Fibroblast of lung (primary cell): Measurements from ENCODE around the gene FAM107B. TPM values are rescaled to one million over a fixed set of nuclear protein-coding genes. Genes with fewer than 3 reads are reported as not detected.

Experiments
- DNase-seq, 2 donors: peaks; one replicate each; pipeline versions ENCODE4 v3.0.0 to v3.0.0-alpha.2; 2010; ENCODE audit warnings: low read depth in 2 of 2
- H2AFZ ChIP-seq: 2 replicates; pipeline ENCODE4 v1.5.1; 2012; ENCODE audit warnings: low read length, control low read depth, inconsistent platforms
- H3K27ac ChIP-seq: 2 replicates; pipeline ENCODE4 v1.5.1; 2011; ENCODE audit warnings: low read length, control low read depth; ENCODE audit not compliant: insufficient read depth
- H3K27me3 ChIP-seq: 2 replicates; pipeline ENCODE4 v1.5.1; 2011; ENCODE audit warnings: mild to moderate bottlenecking, low read length; ENCODE audit not compliant: control insufficient read depth, insufficient read depth
- H3K36me3 ChIP-seq: 2 replicates; pipeline ENCODE4 v1.5.1; 2011; ENCODE audit warnings: low read length; ENCODE audit not compliant: control insufficient read depth, insufficient read depth
- H3K4me1 ChIP-seq: 2 replicates; pipeline ENCODE4 v1.5.1; 2011; ENCODE audit warnings: low read length; ENCODE audit not compliant: control insufficient read depth, insufficient read depth; ENCODE audit errors: extremely low read depth
- H3K4me2 ChIP-seq: 2 replicates; pipeline ENCODE4 v1.5.1; 2011; ENCODE audit warnings: low read length, control low read depth; ENCODE audit not compliant: insufficient read depth; ENCODE audit errors: extremely low read depth
- H3K4me3 ChIP-seq, 4 experiments: fragments of 200-600 bp in 1 of 4; sonication (generic) in 1 of 4; replicated peaks in 1 of 4; 2 replicates each; pipeline ENCODE4 v1.5.1; 2011 to 2016; ENCODE audit warnings: low read length in 4 of 4, low read depth in 3 of 4, mild to moderate bottlenecking in 3 of 4, control low read depth in 2 of 4, inconsistent platforms in 1 of 4, mixed read lengths in 1 of 4; ENCODE audit not compliant: insufficient read depth in 1 of 4; ENCODE audit errors: control extremely low read depth in 1 of 4
- H3K79me2 ChIP-seq: 2 replicates; pipeline ENCODE4 v1.5.1; 2012; ENCODE audit warnings: mild to moderate bottlenecking, low read length, inconsistent platforms; ENCODE audit not compliant: control insufficient read depth, insufficient read depth
- H3K9ac ChIP-seq: 2 replicates; pipeline ENCODE4 v1.5.1; 2011; ENCODE audit warnings: mild to moderate bottlenecking, low read length, control low read depth; ENCODE audit not compliant: insufficient read depth
- H3K9me3 ChIP-seq: 2 replicates; pipeline ENCODE4 v1.5.1; 2012; ENCODE audit warnings: low read depth, low read length; ENCODE audit not compliant: control insufficient read depth, insufficient read depth
- H4K20me1 ChIP-seq: 2 replicates; pipeline ENCODE4 v1.5.1; 2011; ENCODE audit warnings: low read length; ENCODE audit not compliant: control insufficient read depth, insufficient read depth; ENCODE audit errors: extremely low read depth
- CTCF ChIP-seq, 2 donors: IDR thresholded peaks in 1 of 2; conservative IDR thresholded peaks in 1 of 2; 1 replicate in 1 of 2; 2 replicates in 1 of 2; pipeline ENCODE4 v1.5.1; 2011 to 2012; ENCODE audit warnings: low read length in 2 of 2, control low read depth in 1 of 2, inconsistent platforms in 1 of 2, low read depth in 1 of 2, mild to moderate bottlenecking in 1 of 2
- EZH2 ChIP-seq: IDR thresholded peaks from 2 replicates; pipeline ENCODE4 v1.5.1; 2012; ENCODE audit warnings: low read length, control low read depth, mild to moderate bottlenecking; ENCODE audit errors: missing control alignments
- polyA plus RNA-seq, 2 donors: library from polyadenylated mRNA; depleted of rRNA in 1 of 2; stranded (reverse) in 1 of 2; unstranded in 1 of 2; fragments of >200 nt; gene quantifications; 2 replicates each; pipeline ENCODE4 v1.2.1, GENCODE V29; 2011 to 2012; ENCODE audit warnings: missing spikeins in 1 of 2
- total RNA-seq: library from RNA; depleted of rRNA; stranded (reverse); fragments of >200 nt; gene quantifications from 2 replicates; pipeline ENCODE4 v1.2.1, GENCODE V29; 2014

Gene FAM107B
- total and polyA plus RNA-seq, 2 donors (not counting 1 experiment from before 2014, with no cell fraction given) = 29.0 to 36.0 TPM

DNA sequence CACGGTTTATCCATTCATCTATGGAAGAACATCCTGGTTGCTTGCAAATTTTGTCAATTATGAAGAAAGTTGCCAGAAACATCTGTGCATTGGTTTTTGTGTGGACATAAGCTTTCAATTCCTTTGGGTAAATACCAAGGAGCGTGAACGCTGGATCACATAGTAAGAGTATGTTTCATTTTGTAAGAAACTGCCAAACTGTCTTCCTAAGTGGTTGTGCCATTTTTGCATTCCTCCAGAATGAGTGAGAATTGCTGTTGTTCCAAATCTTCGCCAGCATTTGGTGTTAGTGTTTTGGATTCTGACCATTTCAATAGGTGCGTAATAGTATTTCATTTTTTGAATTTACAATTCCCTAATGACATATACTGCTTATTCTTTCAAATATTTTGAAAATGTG lies 288.7 kb downstream of the FAM107B start:
- H3K4me3 ChIP-seq = no peak overlapping the region
- no peaks in the 10 kb centered on the region for H3K79me2 ChIP-seq
- H3K4me2 ChIP-seq = no peak overlapping the region
- TF ChIP-seq EZH2 (no peak), CTCF (conservative IDR thresholded peaks at IDR 0.05 in 1 of 2, IDR thresholded peaks at IDR 0.05 in 1 of 2; ENCODE audit: low read depth in 1 of 2, low read length in 2 of 2) (no peak)
- no peak overlapping the region for H2AFZ ChIP-seq
- no peaks in the 10 kb centered on the region for H3K4me1 ChIP-seq
- peak overlapping the region; percentile 67 for H3K27ac ChIP-seq
- no peaks in the 10 kb centered on the region for H3K27me3 ChIP-seq
- peak in 1 of 2 donors; percentile 82 for DNase-seq
- no peaks in the 10 kb centered on the region for H4K20me1 ChIP-seq
- no peaks in the 10 kb centered on the region for H3K36me3 ChIP-seq
- no peak overlapping the region for H3K9ac ChIP-seq
- H3K9me3 ChIP-seq = no peaks in the 10 kb centered on the region

DNA sequence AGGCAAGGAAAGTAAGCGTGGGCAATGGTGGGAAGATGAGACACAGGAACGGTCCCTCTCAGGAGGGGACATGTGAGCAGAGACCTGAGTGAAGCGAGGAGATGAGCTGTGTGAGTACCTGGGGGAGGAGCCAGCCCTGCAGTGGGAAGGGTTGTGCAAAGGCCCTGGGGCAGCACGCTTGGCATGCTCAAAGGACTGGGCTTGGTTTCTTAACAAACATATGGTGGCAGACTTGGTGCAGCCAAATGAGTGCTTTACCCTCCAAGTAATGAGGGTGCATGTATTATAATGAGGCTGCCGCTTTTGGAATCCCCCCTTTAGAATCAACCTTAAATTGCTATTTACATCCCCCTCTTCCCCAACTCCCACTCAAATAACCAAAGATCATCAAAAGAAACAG lies 291.3 kb downstream of the FAM107B start:
- no peaks in the 10 kb centered on the region for H3K79me2 ChIP-seq
- H3K9ac ChIP-seq = no peak overlapping the region
- peaks cover under 1% of the 10 kb centered on the region for H3K4me1 ChIP-seq
- H3K27ac ChIP-seq = no peak overlapping the region
- no peak for TF ChIP-seq CTCF (conservative IDR thresholded peaks at IDR 0.05 in 1 of 2, IDR thresholded peaks at IDR 0.05 in 1 of 2; ENCODE audit: low read depth in 1 of 2, low read length in 2 of 2)
- no peak for TF ChIP-seq EZH2
- no peaks in the 10 kb centered on the region for H3K27me3 ChIP-seq
- no peaks in the 10 kb centered on the region for H4K20me1 ChIP-seq
- no peak overlapping the region for H2AFZ ChIP-seq
- no peaks in the 10 kb centered on the region for H3K36me3 ChIP-seq
- DNase-seq = no peak
- no peaks in the 10 kb centered on the region for H3K9me3 ChIP-seq
- H3K4me2 ChIP-seq = no peak overlapping the region
- H3K4me3 ChIP-seq = no peak overlapping the region

DNA sequence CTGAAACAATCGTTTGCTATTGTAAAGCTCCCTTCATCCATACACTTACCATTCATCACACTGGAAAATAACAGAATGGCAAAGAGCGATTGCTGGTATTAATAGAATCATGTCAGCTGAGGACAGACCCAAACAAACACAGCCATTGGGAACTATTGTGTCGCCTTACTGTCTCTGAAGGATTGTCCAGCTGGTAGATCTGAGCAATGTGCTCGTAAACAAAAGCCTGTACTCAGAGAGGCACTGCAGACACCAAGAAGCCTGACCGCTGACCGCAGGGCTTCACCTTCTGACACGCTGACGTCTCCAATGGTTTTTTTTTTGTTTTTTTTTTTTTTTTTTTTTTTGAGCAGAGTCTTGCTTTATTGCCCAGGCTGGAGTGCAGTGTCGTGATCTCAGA lies 292.9 kb downstream of the FAM107B start:
- H3K9me3 ChIP-seq = no peaks in the 10 kb centered on the region
- no peak overlapping the region for H3K4me3 ChIP-seq
- no peaks in the 10 kb centered on the region for H3K36me3 ChIP-seq
- H3K27ac ChIP-seq = no peak overlapping the region
- H3K4me2 ChIP-seq = no peak overlapping the region
- no peak for TF ChIP-seq CTCF (conservative IDR thresholded peaks at IDR 0.05 in 1 of 2, IDR thresholded peaks at IDR 0.05 in 1 of 2; ENCODE audit: low read depth in 1 of 2, low read length in 2 of 2)
- DNase-seq = peak; percentile 64 to 76
- H3K4me1 ChIP-seq = peaks cover 6% of the 10 kb centered on the region
- no peak overlapping the region for H3K9ac ChIP-seq
- no peaks in the 10 kb centered on the region for H4K20me1 ChIP-seq
- H3K27me3 ChIP-seq = no peaks in the 10 kb centered on the region
- no peaks in the 10 kb centered on the region for H3K79me2 ChIP-seq
- H2AFZ ChIP-seq = no peak overlapping the region
